GM12878 (cell line): Measurements from ENCODE around the gene MRPS22. TPM values are rescaled to one million over a fixed set of nuclear protein-coding genes. Genes with fewer than 3 reads are reported as not detected.

Source experiments
- IKZF1 ChIP-seq: fragments of 450-650 bp; conservative IDR thresholded peaks from 2 replicates; pipeline ENCODE4 v1.6.1; 2017; ENCODE audit warnings: antibody characterized with exemption, mild to moderate bottlenecking
- IRF3 ChIP-seq: fragments of 450-650 bp; IDR thresholded peaks from 2 replicates; pipeline ENCODE4 v1.6.1; 2014; ENCODE audit warnings: mild to moderate bottlenecking
- KDM1A ChIP-seq: fragments of 200-600 bp; sonication (generic); IDR thresholded peaks from 2 replicates; pipeline ENCODE4 v1.6.1; 2016; ENCODE audit warnings: borderline replicate concordance
- MAX ChIP-seq: IDR thresholded peaks from 2 replicates; pipeline ENCODE4 v1.6.1; 2012; ENCODE audit warnings: low read depth, low read length, improper control_type of control experiment
- NRF1 ChIP-seq: conservative IDR thresholded peaks from 2 replicates; pipeline ENCODE4 v1.6.1; 2011; ENCODE audit warnings: mild to moderate bottlenecking, low read depth, low read length, improper control_type of control experiment
- RAD21 ChIP-seq: IDR thresholded peaks from 2 replicates; pipeline ENCODE4 v1.6.1; 2011; ENCODE audit warnings: mild to moderate bottlenecking, low read depth, low read length, moderate library complexity; ENCODE audit not compliant: insufficient read depth
- RBBP5 ChIP-seq: fragments of 200-600 bp; sonication (generic); conservative IDR thresholded peaks from 2 replicates; pipeline ENCODE4 v1.6.1; 2016
- SRF ChIP-seq, 2 experiments: IDR thresholded peaks; 2 replicates each; pipeline ENCODE4 v1.6.1; 2011; ENCODE audit warnings: low read depth in 2 of 2, low read length in 2 of 2, mild to moderate bottlenecking in 1 of 2, moderate library complexity in 1 of 2
- ZBED1 ChIP-seq: IDR thresholded peaks from 2 replicates; pipeline ENCODE4 v1.6.1; 2016; ENCODE audit warnings: borderline replicate concordance
- ZNF592 ChIP-seq: fragments of 450-650 bp; IDR thresholded peaks from 2 replicates; pipeline ENCODE4 v1.6.1; 2017; ENCODE audit warnings: mild to moderate bottlenecking, moderate library complexity
- ZNF687 ChIP-seq: fragments of 450-650 bp; IDR thresholded peaks from 2 replicates; pipeline ENCODE4 v1.6.1; 2017; ENCODE audit warnings: mild to moderate bottlenecking, moderate library complexity
- polyA plus RNA-seq, 11 experiments: library from polyadenylated mRNA; depleted of rRNA in 4 of 11; unstranded in 6 of 11; stranded (reverse) in 5 of 11; fragments of >200 nt; fragmentation: Nextera tagmentation in 4 of 11; fragmentation: Illumina TruSeq in 1 of 11; extraction: Ambion mirVana in 4 of 11; extraction: Trizol in 1 of 11; gene quantifications; 1 replicate in 1 of 11; 2 replicates in 10 of 11; pipeline versions ENCODE4 v1.2.1 to v1.2.3, GENCODE V29; 2011 to 2016; ENCODE audit warnings: inconsistent platforms in 2 of 11, missing spikeins in 2 of 11, low read depth in 1 of 11
- total RNA-seq, 4 experiments: library from RNA; depleted of rRNA in 3 of 4; stranded (reverse); fragments of >200 nt in 3 of 4; fragmentation: Illumina TruSeq in 1 of 4; extraction: Trizol in 1 of 4; gene quantifications; 2 replicates each; pipeline versions ENCODE4 v1.2.1 to v1.2.3, GENCODE V29; 2013 to 2021

The MRPS22 gene
- total and polyA plus RNA-seq, 10 of the 15 experiments (the other 5 are each of a cell fraction or from before 2014, with no cell fraction given) = 44.3 to 146 (median 75.2) TPM

GRCh38 chr3:139322346-139322745, 21.5 kb upstream of the MRPS22 start (continued):
- TF ChIP-seq ZNF592 = no peak
- no peak for TF ChIP-seq MAX
- no peak for TF ChIP-seq ZBED1
- TF ChIP-seq KDM1A = no peak
- TF ChIP-seq IRF3 = no peak
- no peak for TF ChIP-seq IKZF1
- no peak for TF ChIP-seq SRF (IDR thresholded peaks at IDR 0.05; ENCODE audit: low read depth in 2 of 2, low read length in 2 of 2)
- TF ChIP-seq RBBP5 = no peak
- no peak for TF ChIP-seq ZNF687
- TF ChIP-seq NRF1 = no peak
- TF ChIP-seq RAD21 = no peak
